Measurements from ENCODE around the gene CMTM8.
"Not testable (repeated sequence)": the region's sequence is repeated elsewhere in the genome, so short reads cannot be mapped to it uniquely, and the experiment has no call there.

- TF ChIP-seq POU6F1 (CRISPR knock-in tag; IDR thresholded peaks at IDR 0.05; ENCODE audit: borderline replicate concordance, low read depth); RARB (CRISPR knock-in tag; IDR thresholded peaks at IDR 0.05); BACH2 (CRISPR knock-in tag; IDR thresholded peaks at IDR 0.05; ENCODE audit: borderline replicate concordance); ESRRG (CRISPR knock-in tag; IDR thresholded peaks at IDR 0.05); ZNF70 (CRISPR knock-in tag; IDR thresholded peaks at IDR 0.05): not testable (repeated sequence)
These were observed 151.1 kb downstream of the CMTM8 start for GRCh38 chr3:32389577-32389976.

Measured in SK-N-SH treated with all-trans-retinoic acid at 6 μM for 48 hours (cell line).